NCI-H82 (cell line): ENCODE measurements around the gene SAFB.
"Not testable (repeated sequence)": the region's sequence is repeated elsewhere in the genome, so short reads cannot be mapped to it uniquely, and the experiment has no call there.

Experiments
- DNase-seq: peaks from one replicate; lab custom pipeline; 2025; lab: John Stamatoyannopoulos, UW

Gene SAFB

DNA sequence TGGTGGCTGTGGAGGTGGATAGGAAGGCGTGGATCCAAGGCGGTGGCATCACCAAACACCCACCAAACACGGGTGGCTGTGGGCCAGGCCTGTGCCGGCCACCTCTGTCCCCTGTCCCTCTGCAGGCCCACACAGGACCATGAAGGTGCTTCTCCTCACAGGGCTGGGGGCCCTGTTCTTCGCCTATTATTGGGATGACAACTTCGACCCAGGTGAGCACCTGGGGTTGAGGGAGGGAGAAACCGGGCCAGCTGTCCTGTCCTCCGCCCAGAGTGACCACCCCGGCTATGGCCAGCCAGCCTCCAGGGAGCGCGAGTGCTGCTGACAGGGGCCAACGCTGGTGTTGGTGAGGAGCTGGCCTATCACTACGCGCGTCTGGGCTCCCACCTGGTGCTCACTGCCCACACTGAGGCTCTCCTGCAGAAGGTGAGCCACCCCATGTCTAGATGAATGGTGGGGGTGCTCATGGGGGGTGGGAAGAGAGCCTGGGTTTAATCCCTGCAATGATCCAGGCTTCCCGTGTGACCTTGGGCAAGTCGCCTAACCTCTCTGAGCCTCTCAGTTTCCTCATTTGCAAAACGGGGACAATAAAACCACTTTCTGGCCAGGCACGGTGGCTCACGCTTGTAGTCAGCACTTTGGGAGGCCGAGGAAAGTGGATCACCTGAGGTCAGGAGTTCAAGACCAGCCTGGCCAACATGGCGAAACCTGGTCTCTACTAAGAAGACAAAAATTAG, 62.0 kb downstream of the SAFB start:
- no peak for DNase-seq

DNA sequence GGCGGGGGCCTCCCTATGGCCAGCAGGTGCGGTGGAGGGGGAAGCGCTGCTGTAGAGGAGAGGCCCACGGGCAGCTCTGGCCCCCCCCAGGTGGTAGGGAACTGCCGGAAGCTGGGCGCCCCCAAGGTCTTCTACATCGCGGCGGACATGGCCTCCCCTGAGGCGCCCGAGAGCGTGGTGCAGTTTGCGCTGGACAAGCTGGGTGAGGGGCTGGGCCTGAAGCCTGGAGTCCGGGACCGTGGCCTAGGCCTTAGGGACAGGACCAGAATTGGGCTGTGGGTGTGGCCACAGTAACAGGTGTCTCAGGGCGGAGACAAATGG, 63.4 kb downstream of the SAFB start:
- DNase-seq: no peak

DNA sequence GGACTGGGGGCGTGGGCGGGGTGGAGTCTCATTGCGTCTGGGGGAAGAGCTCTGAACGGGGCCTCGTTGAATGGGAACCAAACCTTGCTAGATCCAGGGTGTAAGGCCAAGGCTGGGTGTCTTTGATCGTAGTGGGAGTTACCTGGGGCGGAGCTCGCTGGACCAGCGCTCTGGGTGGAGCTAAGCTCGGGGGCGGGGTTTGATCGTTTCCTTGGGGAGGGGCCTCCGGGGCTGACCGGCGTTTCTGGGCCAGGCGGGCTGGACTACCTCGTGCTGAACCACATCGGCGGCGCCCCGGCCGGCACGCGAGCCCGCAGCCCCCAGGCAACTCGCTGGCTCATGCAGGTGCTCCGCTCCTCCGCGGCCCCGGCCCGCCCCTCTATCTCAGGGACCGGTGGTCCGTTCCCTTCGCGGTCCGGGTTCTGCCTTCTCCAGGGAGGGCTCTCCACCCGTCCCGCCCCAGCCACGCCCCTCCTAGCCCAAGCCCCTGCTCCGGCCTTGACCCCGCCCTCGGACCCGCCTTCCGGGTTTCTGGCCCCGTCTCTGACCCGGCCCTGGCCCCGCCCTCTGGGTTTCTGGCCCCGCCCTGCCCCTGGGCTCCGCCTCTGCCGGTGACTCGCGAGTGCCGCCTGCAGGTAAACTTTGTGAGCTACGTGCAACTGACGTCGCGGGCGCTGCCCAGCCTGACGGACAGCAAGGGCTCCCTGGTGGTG, 63.9 kb downstream of the SAFB start:
- DNase-seq: no peak

DNA sequence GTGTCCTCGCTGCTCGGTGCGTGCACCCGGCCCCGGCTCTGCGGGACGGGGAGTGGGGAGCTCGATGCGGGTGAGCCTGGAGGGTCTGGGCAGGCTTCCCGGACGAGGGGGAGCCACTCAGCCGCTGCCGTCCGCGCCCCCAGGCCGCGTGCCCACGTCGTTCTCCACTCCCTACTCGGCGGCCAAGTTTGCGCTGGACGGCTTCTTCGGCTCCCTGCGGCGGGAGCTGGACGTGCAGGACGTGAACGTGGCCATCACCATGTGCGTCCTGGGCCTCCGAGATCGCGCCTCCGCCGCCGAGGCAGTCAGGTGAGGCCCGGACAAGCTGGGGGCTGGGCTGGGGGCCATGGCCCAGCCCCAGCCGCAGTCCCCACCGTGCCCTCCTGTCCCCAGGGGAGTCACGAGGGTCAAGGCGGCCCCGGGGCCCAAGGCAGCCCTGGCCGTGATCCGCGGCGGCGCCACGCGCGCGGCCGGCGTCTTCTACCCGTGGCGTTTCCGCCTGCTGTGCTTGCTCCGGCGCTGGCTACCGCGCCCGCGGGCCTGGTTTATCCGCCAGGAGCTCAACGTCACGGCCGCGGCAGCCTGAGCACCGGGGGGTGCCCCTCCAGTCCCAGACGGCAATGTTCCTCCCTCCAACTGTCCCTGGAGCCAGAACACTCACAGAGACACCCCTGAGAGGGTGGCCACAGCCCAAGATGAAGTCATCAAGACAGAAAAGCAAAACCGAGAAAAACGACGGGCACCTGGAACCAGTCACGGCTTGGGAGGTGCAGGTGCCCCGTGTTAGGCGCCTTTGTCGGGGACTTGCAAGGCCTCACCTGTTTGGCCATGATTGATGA, 64.7 kb downstream of the SAFB start:
- DNase-seq: no peak

DNA sequence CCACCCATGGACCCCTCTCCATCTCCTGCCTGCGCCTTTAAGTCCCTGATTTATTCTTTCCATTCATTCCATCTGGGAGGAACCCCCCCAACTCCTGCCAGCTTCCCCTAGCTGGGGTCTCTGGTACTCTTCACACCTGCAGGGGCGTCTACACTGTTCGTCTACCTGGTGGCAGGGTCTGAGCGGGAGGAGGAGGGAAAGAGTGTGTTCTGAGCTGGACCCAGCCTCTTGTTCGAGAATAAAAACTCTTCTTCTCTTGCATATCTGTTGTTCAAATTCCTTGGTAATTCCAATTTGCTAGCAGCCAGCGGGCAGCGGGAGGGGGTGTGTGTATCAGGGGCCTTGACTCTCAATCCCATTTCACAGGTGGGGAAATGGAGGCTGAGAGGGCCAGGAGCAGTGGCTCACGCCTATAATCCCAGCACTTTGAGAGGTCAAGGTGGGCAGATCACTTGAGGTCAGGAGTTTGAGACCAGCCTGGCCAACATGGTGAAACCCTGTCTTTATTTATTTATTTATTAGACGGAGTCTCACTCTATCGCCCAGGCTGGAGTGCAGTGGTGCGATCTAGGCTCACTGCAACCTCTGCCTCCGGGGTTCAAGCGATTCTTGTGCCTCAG, 65.5 kb downstream of the SAFB start:
- DNase-seq: not testable (repeated sequence)

DNA sequence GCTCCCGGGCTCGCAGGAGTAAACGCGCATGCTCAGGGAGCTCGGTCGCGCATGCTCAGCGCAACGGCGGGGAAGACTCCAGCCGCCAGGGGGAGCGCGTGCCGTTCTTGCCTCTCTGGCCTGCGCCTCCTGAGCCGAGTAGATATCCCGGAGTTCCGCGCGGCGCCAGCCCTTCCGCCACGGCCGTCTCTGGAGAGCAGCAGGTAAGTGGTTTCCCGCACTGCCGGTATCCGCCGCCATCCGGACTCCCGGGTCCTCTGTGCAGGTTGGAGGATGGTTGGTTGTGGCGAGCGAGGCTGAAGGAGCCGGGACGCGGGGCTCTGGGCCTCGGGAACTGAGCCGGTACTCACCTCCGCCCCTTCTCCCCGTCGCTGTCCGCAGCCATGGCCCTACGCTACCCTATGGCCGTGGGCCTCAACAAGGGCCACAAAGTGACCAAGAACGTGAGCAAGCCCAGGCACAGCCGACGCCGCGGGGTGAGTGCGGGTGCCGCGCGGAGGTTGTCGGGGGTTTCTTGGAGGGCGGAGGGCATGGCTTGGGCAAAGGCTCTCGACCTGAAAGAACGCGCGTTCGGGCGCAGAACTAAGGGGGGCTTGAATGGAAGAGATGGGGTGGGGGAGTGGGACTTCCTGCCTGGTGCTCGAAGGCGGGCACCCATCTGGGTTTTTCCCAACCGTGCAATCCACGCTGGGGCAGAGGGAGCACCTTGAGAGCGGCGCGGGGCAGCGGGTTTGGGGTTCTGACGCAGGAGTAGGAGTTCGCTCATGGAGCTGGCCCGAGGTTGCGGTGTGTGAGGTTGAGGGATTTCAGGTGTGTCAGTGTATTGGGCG, 67.5 kb downstream of the SAFB start, which contains the start of gene RPL36:
Gene RPL36, plus strand, starts transcription at position 171 of the 830 bp plus-strand sequence. Its CDS starts 213 bp downstream, at position 384.
- peak; percentile 96 for DNase-seq

DNA sequence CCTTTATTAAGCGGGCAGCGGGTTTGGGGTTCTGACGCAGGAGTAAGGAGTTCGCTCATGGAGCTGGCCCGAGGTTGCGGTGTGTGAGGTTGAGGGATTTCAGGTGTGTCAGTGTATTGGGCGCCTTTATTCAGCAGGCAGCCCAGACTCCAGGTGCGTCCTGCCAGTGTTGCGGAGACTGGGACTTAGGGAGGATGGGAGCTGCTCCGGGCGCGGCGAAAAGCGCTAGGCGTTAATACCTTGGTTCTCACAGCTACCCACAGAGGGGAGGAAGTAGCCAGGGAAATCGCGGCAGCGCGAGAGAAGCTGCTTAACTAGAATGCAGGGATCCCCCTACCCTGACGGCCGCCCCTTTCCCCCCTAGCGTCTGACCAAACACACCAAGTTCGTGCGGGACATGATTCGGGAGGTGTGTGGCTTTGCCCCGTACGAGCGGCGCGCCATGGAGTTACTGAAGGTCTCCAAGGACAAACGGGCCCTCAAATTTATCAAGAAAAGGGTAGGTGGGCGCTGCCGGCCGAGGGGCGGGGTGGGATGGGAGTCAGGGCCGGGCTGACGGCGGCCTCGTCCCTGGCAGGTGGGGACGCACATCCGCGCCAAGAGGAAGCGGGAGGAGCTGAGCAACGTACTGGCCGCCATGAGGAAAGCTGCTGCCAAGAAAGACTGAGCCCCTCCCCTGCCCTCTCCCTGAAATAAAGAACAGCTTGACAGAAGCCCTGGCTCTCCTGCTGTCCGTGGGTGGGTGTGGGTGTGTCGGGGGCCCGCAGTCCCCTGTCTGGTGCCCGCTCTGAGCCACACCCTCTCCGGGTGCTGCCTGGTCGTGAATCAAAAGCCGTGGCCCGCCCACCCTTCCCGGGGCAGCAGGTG, 68.3 kb downstream of the SAFB start:
- peak; percentile 53 for DNase-seq

DNA sequence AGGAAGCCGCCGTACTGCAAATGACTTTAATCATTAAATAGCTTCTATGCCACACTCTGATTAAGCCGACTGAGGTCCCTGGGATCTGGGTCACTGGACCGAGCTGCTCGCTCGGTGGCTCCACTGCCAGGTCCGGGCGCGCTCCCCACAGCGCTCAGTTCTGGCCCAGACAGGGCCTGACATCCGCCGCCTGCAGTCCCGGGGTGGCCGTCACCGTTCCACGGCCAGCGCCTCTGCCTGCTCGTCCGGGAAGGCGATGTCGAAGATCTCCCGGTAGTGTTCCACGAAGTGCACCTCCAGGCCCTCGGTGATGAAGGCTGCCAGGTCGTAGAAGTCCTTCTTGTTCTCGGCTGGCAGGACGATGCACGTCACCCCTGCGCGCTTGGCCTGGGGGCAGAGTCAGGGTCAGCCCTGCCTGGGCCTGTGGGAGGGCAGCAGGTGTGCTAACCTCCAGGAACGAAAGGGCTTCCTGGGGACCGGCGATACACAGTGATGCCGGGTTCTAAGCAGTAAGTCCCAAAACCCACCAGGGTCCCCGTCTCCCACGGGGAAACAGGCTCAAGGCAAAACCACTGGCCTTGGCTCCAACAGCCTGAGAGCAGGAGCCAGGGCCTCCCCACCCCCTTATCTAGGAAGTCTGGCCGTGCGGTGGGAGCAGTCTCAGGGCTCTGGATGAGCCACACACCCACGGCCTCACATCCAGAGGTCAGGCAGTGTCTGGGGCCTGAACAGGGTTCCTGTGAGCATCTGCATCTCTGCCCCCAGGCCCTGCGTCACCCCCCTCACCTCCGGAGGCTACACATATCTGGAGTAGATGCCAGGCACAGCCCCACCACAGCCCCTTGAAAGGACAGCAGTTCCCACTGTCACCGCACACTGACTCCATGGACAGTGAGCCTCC, 69.2 kb downstream of the SAFB start:
- no peak for DNase-seq

DNA sequence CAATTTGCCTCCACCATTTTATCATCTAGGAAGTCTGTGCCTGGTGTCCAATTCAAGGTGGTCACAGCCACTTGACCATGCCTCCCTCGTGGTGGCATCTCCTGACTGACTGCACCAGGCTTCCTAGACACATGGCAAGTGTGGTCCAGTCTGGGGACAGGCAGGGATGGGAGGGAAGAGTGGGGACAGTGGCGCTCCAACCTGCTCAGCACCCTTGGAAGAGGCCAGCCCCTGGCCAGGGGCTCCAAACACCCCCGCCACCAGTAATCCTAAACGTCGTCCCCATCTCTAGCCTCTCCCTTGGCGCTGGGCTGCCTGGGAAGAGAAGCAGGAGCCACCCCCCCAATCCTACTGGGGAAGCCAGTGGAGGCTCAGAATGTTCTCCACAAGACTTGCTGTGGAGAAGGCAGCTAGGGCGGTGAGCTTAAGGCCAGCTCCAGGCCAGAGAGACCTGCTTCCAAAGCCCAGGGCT, 69.9 kb downstream of the SAFB start:
- DNase-seq: no peak

DNA sequence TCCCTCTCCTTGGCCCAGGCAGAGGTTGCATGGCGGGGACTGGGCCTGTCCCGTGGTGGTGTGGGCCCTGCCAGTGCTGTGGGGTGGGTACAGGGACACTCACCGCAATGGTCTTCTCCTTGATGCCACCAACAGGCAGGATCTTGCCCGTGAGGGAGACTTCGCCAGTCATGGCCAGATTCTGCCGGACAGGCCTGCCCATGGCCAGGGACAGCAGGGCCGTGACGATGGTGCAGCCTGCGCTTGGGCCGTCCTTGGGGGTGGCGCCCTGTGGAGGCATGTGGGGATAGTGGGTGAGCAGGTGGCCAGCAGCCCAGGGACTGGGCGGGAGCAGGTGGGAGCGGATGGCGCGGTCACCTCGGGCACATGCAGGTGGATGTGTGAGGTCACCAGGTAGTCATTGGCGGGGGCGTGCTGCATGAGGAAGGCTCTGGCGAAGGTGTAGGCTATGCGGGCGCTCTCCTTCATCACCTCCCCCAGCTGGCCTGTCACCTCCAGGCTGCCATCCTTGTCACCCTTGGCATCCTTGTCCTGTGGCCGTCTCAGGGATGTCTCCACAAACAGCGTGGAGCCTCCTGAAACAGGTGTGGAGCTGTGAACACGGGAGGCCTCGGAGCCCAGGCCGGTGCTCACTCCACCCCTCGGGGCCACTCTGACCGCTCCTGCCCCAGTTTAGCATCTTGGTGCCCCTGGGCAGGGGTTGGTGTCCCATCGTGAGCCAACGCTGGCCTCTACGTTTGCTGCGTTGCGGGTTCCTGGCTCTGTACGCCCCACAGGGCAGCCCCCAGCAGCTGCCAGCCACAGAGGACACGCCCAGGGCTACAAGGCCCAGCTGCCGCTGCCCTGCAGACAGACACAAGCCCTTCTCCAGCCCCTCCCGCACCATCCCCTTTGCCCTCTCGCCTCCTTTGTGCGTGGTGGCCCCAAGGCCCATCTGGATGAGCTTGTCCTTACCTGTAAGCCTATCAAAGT, 70.6 kb downstream of the SAFB start:
- peak; percentile 33 for DNase-seq

DNA sequence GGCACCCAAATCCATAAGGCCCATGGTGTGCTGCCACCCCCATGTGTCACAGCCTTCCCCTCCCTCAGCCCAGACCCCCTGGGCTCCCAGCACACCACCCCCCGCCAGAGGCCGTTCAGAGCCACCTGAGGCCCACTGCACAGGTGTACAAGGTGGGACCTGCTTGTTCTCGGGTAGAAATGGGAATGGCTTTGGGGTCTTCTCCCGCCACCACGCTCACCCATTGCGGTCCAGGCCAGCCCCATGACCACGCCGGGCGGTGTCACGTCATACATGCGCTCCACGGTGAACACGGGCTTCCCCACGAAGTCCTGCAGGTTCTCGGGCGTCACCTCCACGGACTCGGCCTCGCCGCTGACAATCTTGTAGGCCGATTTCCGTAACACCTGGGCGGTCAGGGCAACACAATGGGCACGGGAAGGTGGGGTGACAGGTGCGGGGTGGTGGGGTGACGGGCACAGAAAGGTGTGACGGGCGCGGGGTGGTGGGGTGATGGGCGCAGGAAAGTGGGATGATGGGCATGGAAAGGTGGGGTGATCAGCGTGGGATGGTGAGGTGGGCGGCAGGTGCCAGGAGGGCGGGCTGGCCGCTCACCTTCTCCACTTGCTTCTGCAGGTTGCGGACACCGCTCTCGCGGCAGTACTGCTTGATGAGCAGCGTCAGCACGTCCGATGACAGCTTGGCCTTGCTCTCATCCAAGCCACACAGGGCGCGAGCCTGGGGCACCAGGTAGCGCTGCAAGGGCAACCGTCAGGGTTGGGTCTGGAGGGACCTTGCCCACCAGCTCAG, 71.5 kb downstream of the SAFB start:
- no peak for DNase-seq

DNA sequence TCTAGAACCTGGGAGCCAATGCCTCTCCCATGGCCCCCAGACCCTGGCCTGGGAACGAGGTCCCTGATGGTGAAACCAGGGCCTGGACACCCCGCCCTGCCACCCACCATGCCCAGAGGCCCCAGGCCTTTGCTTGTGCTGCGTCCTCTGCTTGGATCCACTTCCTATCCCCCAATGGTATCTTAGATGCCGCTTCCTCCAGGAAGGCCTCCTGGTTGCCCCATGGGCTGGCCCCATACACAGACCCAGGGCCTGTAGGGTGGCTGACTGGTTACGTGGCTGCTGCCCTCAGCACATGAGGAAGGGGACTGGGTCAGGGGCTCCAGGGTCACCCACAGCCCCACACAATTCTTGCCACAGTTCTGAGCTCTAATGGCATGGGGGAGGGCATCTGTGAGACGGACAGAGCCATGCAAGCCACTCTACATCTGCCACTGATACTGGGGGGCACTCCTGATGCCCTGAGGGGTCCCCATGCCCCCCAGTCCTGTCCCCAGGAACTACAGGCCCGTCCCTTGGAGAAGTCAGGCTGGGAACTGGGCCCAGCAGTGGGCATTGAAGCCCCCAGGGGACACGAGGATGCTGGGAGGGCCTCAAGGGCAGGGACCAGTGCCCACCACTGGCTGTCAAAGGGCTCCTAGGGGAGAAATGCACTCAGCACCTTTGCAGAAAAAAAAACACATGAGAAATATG, 72.2 kb downstream of the SAFB start:
- no peak for DNase-seq

DNA sequence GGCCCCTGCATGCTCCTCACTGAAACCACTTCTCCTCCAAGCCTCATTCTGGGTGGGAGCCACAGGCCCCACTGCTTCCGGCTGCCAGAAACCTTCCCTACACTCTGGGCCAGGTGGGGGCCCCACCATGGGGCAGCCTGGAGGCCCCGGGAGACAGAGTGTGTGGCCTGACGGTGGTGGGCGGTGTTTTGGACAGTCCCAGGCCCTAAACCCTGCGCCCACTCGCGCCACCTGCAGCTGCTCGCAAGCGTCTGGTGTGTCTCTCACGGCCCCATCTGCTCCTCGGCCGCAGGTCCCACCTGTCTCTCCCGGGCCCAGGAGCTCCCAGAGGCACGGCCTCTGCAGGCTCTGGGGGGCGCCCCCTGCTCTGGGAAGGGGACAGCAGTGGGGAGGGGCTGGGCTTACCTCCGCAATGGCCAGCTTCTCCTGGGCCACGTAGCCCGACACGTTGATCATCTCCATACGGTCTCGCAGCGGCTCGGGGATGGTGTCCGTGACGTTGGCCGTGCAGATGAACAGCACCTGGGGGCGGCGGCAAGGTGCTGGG, 72.8 kb downstream of the SAFB start:
- DNase-seq: peak; percentile 42

DNA sequence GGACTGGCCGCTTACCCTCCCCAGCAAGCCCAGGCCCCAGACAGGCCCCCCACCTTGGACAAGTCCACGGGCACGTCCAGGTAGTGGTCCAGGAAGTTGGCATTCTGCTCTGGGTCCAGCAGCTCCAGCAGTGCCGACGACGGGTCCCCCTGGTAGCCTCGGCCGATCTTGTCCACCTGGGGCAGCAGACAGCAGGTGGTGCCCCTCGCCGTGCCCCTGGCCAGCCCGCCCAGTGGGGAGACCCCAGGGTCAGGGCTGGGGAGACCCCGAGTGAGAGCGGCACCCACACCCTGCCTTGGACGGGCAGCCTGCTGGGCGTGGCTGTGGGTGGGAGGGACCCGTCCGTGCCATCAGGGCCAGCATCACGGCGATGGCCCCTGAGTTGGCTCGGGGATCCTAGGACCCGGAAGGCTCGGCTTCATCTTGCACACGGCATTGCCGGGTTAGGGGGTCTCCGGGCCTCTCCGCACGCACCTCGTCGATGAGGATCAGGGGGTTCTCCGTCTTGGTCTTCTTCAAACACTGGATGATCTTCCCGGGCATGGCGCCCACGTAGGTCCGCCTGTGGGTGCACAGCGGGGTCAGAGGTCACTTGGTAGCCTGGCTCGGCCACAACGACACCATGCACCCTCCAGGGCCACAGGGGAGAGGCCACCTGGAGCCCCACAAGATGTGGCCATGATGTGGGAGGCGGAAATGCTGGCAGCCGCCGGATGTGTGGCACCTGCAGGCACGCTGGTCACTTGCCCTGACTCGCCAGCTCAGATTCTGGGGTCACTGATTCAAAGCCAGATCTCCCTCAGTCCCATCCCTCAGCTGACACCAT, 73.5 kb downstream of the SAFB start:
- no peak for DNase-seq
